Stimulated activated CD8-positive, alpha-beta memory T cell treated with anti-CD3 and anti-CD28 coated beads, Interleukin-12 subunit alpha, Interleukin-12 subunit beta, amount 100 ng/mL, for 1 hour (primary cell): ENCODE data around the gene CREB5.

Experiments
- DNase-seq: peaks from one replicate; pipeline ENCODE4 v3.0.0-alpha.2; 2020; ENCODE audit warnings: low read depth

The CREB5 gene

DNA sequence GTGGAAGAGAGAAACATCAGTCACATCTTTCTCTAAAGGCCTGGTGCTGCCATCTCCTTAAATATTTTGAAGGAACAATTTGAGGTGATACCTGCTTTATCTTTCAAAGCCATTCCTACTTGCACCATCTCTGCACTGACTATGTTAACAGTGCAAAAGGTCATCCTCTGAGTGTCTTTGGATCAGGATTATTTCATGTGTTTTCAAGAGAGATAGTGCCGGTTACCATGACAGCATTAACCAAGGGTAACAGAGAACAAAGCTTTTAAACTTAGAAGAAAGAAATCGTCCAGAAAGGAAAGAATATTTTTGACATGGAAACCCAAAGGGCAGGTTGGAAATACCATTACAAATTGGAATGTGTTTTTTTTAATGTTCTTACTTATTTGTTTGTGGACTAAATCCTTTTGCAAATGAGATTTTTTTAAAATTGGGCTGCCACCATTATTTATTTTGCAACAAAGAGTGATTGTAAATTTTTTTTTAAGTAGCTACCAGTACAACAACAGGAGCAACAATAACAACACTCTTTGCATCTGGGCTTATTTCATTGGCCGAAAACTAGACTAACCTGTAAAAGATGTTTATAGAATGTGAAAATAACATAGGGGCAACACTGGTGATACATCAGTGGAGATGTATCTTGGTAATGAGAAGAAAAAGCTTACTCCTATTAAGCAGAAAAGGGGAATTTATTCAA, 234.2 kb downstream of the CREB5 start:
- no peak for DNase-seq

GRCh38 chr7:28647076-28647421, 234.7 kb downstream of the CREB5 start:
- no peak for DNase-seq

DNA sequence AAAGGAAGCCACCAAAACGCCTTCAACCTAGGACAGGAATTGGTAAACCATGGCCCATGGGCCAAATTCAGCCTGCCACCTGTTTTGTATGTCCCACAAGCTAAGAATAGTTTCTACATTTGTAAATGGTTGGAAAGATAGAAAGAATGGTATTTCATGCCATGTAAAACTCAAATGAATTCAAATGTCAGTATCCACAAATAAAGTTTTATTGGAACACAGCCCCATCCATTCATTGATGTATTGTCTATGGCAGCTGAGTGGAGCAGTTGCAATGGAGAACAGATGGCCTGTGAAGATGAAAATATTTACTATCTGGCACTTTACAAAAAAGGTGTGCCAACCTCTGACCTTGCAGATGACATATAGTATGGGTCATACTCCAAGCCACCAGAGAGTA, 236.9 kb downstream of the CREB5 start:
- DNase-seq, result no peak

DNA sequence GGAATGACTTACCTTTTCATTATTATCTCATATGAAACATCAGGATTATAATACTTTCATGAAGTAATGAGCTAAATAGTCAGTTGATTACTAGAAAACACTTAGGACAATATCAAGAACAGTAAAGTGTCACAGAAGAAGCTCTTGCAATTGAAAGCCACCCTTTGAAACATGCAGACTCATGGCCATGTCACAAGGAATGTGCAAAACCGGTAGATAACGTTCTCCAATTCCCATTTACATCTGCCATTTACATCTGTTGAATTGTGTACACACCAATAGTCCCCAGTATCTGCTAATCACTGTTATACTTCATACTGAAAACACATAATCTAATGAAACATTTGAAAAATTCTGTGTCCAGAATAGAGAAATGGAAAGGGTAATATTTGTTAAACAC, 237.5 kb downstream of the CREB5 start:
- DNase-seq, result no peak

DNA sequence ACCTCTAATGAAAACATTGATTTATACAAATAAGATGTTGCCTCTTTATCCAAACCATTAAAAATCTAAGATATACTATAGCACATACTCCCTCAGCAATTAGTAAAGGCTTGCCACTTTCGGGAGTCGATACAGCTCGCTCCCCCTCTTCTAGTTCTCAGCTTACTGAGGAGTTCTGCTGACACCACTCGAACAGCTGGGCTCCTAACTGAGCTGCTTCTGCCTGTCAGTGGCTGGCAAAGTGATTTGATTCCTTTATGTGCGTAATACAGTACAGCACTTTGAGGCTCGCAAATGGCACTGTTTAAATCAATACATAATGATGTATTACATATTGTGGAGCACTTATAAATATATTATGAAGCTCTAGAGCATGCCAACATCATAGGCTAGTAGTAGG, 241.8 kb downstream of the CREB5 start:
- DNase-seq, result no peak

- DNase-seq, result no peak
Observed at GRCh38 chr7:28656529-28656928, 244.2 kb downstream of the CREB5 start.

GRCh38 chr7:28658381-28658780, 246.1 kb downstream of the CREB5 start:
- no peak for DNase-seq

- DNase-seq, result no peak
Observed at GRCh38 chr7:28660132-28660531, 247.8 kb downstream of the CREB5 start.

DNA sequence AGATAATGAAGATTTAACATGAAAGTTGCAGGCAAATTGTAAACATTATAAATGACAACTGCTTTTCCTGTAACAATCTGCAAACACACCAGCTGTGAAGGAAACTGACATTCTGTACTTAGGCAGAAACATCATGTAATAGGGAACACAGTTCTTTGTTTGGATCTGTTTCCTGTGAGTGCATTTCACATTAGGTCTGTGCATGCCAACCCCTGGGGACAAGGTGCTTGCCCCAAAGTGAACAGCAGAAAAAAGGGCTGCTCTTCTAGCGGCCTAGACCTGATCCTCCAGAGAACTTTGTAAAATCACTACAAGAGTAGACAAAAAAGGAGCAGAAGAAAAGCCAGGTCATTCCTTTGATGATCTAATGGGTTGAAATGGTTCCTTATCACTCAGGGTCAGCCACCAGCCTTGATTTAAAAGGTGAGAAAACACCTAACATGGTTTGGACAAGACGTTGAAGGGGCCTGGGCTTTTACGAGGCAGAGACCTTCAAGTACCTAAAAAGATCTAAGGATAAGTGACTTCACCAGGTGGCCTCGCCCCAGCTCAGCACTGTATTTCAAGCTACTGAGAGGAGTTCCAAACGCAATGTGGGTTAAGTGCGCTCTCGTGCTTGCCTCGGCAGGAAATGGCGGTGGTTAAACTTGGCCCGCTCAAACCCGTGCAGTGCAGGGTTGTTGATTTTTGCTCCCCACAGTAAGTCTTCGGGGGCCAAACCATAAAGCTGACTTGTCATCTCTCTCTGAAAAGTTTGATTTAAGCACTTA, 249.7 kb downstream of the CREB5 start:
- no peak for DNase-seq

DNA sequence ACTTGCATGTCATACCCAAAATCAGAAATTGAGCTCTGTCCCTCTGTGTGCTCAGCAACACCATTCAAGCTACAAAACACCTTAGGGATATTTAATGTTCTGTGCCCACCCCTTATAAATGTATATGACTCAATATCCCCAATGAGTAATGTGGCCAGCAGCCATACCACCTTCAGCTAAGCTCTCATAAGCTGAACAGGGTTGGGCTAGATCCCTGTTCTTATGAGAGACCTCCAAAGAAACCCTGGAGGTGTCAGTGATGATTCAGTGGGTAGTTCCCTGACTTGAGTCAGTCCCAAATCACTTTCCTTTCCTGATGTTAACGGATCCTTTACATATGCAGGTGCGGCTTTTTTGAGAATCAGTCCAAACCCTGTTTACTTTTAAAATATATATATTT, 253.8 kb downstream of the CREB5 start:
- DNase-seq, result no peak

- DNase-seq, result no peak
Observed at GRCh38 chr7:28668085-28668484, 255.8 kb downstream of the CREB5 start.

DNA sequence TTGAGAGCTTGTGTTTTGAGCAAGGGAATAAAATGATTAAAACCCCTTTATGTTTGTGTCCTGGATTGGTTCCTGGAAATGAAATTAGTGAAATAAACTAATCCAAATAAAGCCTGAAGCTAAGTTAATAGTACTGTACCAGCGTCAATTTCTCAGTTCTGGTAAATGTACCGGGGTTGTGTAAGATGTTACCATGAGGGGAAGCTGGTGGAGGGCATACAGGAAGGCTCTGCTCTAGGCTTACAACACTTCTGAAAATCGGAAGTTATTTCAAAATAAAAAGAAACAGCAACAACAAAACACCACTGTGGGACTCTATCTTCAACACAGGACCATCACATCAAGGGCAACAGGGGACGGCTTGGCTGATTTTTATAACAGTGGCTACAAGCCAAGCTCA, 257.0 kb downstream of the CREB5 start:
- no peak for DNase-seq

- DNase-seq, result no peak
Observed at GRCh38 chr7:28671526-28671925, 259.2 kb downstream of the CREB5 start.

DNA sequence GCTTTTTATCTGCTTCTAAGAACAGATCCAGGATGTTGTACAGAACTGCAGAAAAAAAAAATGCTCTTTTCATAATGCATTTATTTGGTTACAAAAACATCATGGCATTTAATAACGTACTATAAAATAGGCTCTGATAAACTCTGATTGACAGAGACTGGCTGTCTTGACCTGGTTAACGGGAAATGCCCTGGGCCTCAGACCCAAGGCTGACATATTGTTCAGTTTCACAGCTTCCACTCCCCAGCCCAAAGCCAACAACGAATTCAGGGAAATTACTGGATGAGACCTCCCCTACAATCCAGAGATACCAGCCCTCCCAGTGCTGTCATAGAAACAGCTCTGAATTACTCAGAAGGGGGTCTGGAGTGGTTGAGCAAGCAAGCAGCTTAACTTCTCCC, 260.1 kb downstream of the CREB5 start:
- no peak for DNase-seq

GRCh38 chr7:28674359-28674782, 262.1 kb downstream of the CREB5 start:
- no peak for DNase-seq

DNA sequence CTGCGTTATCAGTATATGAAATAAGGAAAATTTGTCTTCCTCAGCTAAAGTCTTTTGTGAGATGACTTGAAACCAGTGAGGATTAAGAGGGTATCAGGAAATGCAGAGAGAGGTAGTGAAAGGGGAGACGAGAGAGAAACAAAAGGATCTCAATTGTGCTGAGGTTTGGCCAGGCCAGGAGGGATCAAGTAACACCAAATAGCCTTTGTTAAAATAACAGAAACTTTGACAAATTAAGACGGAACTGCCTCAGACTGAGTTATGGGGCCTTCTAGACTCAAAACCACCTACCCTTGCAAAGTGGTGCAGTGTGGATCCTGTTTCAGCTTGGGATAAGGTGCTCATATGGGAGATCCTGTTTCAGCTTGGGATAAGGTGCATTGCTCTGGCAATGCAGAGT, 263.1 kb downstream of the CREB5 start:
- no peak for DNase-seq

- DNase-seq, result no peak
Observed at GRCh38 chr7:28677668-28678067, 265.4 kb downstream of the CREB5 start.

- no peak for DNase-seq
Observed at GRCh38 chr7:28678431-28678965, 266.2 kb downstream of the CREB5 start.

DNA sequence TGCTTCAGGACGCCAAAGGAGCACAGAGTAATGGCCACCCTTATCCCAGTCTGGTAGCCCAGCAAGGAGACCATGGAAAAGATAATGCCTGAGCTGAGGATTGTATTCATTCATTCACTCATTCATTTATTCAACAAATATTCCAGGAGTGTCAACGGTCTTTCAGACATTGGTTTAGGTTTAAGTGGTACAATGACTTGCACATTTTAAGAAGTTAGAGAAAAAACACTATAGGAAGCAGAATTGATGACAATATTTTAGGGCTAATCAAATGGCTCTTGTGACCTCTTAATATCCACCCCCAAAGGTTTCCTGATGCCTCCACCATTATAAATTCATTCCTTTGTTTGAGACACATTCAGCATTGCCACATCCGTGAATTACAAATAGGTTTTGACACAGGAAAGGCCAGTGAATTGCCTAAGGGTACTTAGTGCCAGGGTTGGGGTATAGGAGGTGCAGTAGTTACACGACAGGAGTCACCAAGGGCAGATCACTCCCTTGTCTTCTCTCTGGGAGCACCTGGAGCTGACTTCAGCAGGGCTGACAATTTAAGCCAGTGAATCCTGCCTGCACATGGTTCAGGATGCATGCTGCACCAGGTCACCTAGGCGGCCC, 269.5 kb downstream of the CREB5 start:
- DNase-seq, result no peak

DNA sequence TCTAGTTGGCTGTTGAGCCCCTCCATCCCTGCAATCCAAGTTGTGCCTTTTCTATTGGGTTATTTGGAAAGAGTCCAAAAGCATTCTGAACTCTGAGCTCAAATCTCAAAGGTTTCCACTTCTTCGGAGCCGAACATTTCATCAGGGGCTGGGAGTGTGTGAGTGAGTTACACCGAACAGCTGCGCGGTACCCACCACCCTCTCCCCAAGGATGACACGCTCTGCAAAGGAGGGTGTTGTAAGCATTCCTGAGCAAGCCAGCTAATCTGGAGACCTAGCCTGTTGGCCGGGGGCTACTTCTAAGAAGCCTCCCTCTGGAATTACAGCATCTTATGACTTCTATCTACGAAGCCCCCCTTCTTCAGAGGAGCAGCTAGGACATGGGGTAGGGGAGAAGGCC, 270.5 kb downstream of the CREB5 start:
- DNase-seq, result no peak

DNA sequence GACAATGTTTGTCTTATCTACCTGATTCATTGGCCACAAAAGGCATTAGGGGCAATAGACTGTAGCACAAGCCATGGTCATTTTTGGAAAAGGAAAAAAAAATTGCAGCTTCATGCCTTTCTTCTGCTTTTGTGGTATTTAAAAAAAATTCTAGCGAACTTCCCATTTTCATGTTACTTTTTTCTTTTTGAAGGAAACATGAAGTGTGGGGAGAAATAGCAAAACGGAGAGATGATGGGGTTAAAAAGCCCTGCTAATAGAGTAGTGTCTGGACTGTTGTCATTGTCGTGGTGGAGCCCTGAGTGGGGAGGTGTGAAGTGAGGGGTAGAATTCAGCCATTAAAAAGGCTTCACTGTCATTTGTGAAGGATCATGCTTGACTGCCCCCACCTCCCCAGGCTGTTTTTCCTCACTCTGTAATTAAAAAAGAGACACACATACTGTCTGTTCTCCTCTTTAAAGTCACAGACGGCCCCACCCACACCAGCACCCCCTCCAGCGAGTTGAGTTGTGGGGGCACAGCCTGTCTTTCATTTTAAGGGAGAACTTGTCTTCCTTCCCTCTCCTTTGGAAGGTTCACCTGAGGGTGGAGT, 272.4 kb downstream of the CREB5 start:
- no peak for DNase-seq

DNA sequence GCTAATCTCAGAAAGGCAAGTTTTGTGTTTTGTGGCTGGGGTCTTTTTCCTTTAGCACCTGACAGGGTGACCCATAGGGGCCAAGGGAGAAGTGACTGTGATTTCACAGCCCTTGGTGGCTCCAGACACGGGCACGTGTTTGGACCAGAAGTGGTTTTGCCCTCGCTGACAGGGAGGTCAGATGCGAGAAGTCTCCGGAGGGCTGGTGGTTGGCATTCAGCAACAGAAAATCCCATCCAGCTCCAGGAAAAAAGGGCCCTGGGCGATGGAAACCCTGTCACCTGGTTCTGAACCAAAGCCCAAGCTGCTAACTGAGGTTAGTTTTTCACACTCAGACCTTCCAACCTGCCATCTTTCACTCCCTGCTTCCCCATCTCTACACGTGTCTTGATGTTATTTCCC, 272.9 kb downstream of the CREB5 start:
- DNase-seq, result no peak
